TTC549 (cell line): ENCODE data around the gene DNAH1.

Experiments
- FAIRE-seq: peaks from 2 replicates; lab custom pipeline; 2012; peaks lifted over from hg19 to GRCh38; lab: Jason Lieb, UNC

Gene DNAH1

GRCh38 chr3:52339612-52340011 is 23.5 kb downstream of the DNAH1 start:
- FAIRE-seq = peak; percentile 41

GRCh38 chr3:52341123-52341522 is 25.0 kb downstream of the DNAH1 start:
- FAIRE-seq = no peak

DNA sequence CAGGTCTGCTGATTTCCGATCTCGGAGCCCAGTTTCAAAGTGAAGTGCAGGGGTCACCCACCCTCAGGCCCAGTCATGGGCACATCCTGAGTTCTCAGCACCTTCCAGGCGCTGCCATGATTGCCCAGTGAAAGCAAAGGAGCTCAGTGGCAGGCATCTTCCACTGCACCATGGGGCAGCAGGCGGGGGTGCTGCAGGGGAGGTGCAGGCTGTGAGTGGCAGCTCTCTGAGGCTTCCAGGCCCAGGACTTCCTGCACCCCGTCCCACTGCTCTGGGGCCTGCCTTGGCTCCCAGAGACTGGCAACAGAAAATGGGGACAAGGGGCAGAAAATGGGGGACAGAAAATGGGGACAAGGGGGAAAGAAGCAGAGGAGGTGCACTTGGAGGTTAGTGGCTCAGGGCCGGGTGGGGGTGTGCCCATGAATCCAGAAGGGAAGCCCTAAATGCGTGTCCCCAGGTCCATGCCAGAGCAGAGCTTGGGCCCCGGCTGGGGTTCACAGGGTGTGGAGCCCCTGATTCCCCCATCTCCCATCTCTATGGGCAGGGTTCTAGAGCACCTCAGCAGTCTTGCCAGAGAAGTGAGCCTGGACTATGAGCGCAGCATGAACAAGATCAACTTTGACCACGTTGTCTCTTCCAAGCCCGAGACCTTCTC is 28.0 kb downstream of the DNAH1 start:
- no peak for FAIRE-seq

- FAIRE-seq = no peak
Observed at GRCh38 chr3:52345521-52346109, 29.5 kb downstream of the DNAH1 start.

DNA sequence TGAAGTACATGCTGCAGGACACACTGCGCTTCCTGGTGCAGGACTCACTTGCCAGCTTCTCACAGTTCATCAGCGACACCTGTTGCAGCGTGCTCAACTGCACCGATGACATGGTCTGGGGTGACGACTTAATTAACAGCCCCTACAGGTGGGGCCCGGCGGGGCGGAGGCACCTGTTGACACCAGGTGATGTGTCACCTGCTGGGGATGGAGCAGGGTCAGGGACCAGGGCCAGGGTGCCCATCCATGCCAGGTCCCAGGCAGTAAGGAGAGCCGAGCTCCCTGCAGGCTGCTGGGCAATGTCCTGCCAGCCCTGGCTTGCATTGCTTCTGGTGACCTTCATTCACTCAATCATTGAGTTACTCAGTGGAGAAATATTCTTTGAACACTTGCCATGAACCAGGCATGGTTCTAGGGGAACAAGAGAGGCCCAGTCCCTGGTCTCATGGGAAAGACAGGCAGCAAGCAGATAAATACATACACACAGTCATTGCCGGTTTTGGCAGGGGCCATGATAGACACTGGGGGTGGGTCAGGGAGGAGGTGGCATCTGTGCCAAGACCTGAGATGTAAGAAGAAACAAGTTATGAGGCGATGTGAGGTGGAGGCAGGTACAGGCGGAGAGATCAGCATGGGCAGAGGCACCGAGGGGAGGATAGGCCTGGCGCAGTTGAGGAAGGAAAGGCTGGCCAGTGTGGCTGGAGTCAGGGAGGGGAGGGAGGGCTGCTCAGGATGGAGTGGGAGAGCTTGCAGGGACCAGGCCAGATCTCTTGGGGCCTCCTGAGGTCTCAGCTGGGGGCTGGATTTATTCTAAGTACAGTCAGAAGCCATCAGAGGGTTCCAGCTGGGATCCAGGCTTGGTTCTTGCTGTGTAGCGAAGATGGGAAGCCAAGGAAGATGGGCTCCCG is 30.8 kb downstream of the DNAH1 start:
- FAIRE-seq = no peak

DNA sequence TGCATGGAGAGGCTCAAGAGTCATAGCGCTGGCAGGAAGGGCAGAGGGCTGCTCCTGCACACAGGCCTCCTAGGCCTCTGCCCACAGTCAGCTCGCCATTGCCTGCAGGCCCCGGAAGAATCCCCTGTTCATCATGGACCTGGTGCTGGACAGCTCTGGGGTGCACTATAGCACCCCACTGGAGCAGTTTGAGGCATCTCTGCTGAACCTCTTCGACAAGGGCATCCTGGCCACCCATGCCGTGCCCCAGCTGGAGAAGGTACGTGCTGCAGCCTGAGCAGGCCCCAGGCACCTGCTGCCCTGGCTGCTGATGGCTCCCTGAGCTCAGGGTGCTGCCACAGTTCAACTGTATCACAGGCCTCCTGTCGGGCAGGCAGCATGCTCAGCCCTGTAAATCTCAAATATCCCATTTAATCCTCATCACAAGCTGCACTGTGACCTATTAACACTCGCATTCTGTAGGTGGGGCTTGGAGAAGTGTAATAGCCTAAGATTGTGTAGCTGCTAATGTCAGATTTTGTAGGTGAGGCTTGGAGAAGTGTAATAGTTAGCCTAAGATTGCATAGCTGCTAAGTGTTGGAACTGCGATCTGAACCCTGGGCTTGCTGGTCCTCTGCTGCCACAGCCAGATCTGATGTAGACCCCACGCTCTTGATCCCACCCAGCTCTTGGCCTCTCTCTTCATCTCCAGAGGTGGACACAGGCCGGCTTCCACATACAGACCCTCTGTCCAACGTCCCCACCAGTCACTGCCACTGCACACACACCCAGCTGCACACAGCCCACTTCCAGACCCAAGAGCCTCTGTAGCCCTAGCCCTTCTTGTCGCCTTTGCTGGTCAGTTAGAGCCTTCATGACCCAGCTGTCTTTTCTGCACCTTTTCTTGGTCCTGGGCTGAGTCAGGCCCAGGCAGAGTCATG is 31.9 kb downstream of the DNAH1 start:
- no peak for FAIRE-seq

- no peak for FAIRE-seq
Observed at GRCh38 chr3:52349131-52349530, 33.0 kb downstream of the DNAH1 start.

DNA sequence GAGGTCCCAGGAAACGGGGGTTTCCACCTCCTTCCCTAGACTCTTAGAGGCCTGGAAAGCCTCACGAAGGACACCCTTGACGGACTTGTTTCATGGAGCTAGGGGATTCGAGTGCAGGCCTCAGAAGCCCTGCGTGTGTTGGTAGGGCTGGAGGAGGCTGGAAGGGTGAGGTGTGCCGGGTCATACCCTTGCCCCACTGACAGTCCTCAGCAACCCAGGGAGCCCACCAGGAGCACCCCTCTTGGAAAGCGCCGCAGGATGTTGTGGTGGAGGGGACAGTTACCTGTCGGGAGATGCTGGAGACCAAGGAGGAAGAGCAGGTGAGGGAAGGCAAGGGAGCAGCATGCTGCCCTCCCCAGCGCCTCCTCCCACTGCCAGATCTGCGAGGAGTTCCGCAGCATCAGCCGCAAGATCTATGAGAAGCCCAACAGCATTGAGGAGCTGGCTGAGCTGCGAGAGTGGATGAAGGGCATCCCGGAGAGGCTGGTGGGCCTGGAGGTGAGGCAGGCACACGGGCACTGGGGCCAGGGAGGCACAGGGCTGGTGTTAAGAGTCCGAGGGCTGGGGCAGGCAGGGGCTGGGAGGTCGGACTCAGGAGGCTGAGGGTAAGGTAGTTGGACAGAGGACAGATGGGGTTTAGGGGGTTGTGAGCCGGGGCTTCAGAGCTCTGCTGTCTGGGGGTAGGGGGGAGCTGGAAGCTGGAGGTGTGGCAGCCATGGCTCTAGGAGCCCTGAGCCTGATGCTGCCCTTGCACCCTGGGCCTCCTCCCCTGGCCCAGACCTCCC is 33.7 kb downstream of the DNAH1 start:
- FAIRE-seq = no peak

DNA sequence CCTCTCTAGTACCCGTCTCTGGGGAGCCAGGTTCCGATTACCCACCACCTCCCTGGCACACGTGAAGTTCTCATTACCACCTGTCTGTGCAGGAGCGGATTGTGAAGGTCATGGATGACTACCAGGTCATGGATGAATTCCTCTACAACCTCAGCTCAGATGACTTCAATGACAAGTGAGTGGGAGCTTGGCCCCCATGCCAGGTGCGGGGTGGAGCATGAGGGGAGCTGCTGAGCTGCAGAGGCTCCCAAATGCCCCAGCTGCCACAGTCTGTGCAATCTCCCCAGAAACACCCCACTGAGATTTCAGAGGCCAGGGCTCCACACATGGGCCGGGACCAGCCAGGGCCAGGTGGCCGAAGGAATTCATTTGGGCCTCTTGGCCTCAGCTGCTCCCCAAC is 34.3 kb downstream of the DNAH1 start:
- FAIRE-seq = no peak

- FAIRE-seq = no peak
Observed at GRCh38 chr3:52350981-52351761, 35.1 kb downstream of the DNAH1 start.

- no peak for FAIRE-seq
Observed at GRCh38 chr3:52351762-52352368, 35.7 kb downstream of the DNAH1 start.

- no peak for FAIRE-seq
Observed at GRCh38 chr3:52352566-52352965, 36.4 kb downstream of the DNAH1 start.

- FAIRE-seq = no peak
Observed at GRCh38 chr3:52353291-52353855, 37.3 kb downstream of the DNAH1 start.

DNA sequence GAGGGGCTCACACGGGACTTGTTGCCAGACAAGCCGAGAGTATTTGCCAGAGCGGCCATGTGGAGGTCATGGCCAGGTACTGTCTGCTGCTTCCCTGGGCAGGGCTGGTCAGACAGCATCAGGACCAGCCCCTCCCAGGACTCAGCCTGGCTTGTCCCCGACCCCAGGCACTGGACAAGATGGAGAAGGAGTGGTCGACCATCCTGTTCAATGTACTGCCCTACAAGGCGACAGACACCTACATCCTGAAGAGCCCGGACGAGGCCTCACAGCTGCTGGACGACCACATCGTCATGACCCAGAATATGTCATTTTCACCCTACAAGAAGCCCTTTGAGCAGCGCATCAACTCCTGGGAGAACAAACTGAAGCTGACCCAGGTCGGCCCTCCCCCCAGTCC is 38.6 kb downstream of the DNAH1 start:
- FAIRE-seq = no peak

GRCh38 chr3:52355526-52355925 is 39.4 kb downstream of the DNAH1 start:
- no peak for FAIRE-seq

GRCh38 chr3:52356126-52356525 is 40.0 kb downstream of the DNAH1 start:
- no peak for FAIRE-seq

DNA sequence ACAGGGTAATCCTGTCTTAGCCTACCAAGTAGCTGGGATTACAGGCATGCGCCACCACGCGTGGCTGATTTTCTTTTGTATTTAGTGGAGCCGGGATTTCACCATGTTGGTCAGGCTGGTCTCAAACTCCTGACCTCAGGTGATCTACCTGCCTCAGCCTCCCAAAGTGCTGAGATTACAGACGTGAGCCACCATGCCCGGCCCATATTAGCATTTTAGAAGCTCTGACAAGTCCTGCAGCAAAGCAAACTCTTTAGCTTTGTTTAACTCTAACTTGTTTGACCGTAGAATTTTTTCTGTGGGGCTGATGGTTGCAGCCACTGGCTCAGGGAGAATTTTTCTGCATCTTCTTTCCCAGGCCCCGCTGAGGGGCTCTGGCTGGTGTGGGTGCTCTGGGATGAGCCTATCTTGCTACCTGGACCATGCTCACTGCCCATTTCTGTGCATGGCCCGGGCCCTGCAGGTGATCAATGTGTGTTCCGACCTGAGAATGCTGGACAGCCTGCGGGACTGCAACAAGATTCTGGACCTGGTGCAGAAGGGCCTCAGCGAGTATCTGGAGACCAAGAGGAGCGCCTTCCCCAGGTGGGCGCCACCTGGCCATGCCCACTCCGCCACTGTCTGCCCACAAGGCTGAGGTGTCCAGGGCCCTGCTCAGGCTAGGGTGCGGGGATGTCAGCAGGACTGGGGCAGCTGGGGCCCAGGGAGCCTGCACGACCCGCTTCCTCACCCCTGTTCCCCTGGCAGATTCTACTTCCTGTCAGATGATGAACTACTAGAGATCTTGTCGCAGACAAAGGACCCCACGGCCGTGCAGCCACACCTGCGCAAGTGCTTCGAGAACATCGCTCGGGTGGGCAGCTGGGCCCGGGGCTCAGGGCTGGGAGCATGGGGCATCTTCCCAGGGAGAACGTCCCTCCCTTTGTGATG is 41.3 kb downstream of the DNAH1 start:
- FAIRE-seq = no peak

DNA sequence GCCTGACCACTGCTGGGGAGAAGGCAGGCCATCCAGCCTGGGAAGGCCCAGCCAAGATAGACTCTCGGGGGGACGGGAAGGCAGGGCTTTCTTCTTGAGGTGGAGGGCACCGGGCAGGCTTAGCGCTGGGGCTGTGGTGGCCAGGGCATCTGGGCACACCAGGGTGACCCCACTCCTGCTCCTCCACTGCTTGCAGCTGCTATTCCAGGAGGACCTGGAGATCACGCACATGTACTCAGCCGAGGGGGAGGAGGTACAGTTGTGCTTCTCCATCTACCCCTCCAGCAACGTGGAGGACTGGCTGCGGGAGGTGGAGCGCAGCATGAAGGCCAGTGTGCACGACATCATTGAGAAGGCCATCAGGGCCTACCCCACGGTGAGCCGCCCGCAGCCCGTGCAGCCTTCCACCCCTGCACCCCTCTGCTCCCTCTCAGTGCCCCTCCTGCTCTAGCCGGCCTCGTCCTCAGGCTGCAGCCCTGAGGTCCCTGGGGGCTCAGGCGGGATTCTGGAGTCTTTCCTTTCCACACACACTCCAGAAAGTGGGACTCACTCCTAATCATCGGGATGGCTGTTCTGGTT is 42.3 kb downstream of the DNAH1 start:
- no peak for FAIRE-seq
